ENCODE results near the gene TATDN3. TPM values are rescaled to one million over a fixed set of nuclear protein-coding genes. Genes with fewer than 3 reads are reported as not detected.
A peak's percentile ranks its signal among the peaks of the same experiment; 100 is the strongest.

TATDN3 gene
- total RNA-seq, 1 donor, result 14.1 TPM

DNA sequence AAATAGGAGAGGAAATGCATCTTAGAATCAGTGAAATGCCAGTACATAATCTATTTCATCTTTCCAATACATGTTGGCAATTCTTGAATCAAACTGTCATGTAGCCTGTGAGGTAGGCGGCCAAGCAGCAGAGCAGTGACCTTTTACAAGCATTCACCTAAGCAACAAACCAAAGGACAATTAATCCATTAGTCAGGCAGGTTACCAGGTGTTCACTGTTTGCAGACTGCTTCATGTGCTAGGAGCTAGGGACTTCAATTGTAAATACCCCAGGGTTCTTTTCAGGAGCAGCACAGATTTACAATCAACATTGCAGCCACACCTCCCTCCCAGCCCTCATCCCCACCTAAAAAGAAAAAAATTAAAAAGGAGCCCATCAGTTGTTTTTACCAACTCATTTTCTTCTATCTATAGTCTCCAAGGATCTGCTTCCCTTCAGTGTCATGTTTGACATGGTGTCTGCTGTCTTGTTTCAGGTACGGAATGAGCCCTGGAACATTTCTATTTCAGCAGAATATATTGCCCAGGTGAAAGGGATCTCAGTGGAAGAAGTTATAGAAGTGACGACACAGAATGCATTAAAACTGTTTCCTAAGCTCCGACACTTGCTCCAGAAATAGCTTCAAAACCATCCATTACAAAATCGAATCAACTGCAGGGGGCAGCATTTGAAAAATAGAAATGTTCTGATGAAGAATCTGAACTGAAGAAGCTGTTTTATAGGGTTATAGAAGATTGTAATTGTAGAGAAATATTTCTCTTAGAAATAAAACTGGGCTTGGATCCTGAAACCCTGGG, 23.0 kb downstream of the TATDN3 start:
- Histone ChIP-seq H3K27ac (ENCODE audit: low read depth, low read length) (no peak overlapping the region), H3K79me2 (ENCODE audit: insufficient read depth, low read length) (no peaks in the 10 kb centered on the region), H4K20me1 (ENCODE audit: insufficient read depth, low read length) (no peaks in the 10 kb centered on the region), H3K4me1 (ENCODE audit: insufficient read depth, low read length) (no peaks in the 10 kb centered on the region), H3K36me3 (ENCODE audit: insufficient read depth, low read length) (no peaks in the 10 kb centered on the region), H3K4me2 (ENCODE audit: insufficient read depth, low read length) (no peak overlapping the region), H3K4me3 (ENCODE audit: insufficient read depth, low read length) (no peak overlapping the region), H2AFZ (ENCODE audit: low read length) (no peak overlapping the region), H3K27me3 (ENCODE audit: insufficient read depth, low read length) (no peaks in the 10 kb centered on the region), H3K9me3 (ENCODE audit: low read depth, low read length) (no peaks in the 10 kb centered on the region)
- no peak for DNase-seq (ENCODE audit: insufficient read length, low spot score, missing footprints)
- TF ChIP-seq, protein P1, sequence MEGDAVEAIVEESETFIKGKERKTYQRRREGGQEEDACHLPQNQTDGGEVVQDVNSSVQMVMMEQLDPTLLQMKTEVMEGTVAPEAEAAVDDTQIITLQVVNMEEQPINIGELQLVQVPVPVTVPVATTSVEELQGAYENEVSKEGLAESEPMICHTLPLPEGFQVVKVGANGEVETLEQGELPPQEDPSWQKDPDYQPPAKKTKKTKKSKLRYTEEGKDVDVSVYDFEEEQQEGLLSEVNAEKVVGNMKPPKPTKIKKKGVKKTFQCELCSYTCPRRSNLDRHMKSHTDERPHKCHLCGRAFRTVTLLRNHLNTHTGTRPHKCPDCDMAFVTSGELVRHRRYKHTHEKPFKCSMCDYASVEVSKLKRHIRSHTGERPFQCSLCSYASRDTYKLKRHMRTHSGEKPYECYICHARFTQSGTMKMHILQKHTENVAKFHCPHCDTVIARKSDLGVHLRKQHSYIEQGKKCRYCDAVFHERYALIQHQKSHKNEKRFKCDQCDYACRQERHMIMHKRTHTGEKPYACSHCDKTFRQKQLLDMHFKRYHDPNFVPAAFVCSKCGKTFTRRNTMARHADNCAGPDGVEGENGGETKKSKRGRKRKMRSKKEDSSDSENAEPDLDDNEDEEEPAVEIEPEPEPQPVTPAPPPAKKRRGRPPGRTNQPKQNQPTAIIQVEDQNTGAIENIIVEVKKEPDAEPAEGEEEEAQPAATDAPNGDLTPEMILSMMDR (IDR thresholded peaks at IDR 0.05; ENCODE audit: extremely low read depth, low read depth, low read length), result peak; percentile 42

DNA sequence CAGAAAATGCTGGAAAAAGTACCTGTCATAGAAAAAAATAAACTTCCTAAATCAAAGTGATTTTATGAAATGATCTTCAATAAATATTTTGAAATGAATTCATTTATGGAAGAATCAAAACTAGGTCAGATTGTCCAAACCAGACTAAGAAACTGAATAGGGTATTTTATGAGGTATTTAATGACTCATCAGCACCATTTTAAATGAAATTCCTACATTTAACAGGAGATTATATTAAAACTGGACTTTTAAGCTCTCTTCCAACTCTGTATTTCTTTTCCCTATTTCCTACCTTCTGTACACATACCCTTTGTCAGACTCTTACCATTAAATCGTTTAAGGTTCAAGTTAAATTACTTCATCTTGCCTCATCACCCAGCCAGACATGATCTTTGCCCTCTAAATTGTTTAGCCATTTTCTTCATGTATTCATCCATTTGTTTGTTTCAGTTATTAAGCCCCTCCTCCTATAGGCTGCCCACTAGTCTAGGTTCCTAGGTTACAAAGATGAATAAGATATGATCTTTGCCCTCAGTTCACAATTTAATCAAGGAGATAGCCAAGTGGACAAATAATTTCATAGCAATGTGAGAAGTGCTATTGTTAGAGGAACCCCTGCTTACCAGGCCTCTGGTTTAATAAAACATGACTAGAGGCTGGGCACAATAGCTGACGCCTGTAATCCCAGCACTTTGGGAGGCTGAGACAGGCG, 25.0 kb downstream of the TATDN3 start:
- H3K27me3 ChIP-seq (ENCODE audit: insufficient read depth, low read length), result no peaks in the 10 kb centered on the region
- no peaks in the 10 kb centered on the region for H4K20me1 ChIP-seq (ENCODE audit: insufficient read depth, low read length)
- TF ChIP-seq, protein P1 (IDR thresholded peaks at IDR 0.05; ENCODE audit: extremely low read depth, low read depth, low read length), result no peak
- no peaks in the 10 kb centered on the region for H3K36me3 ChIP-seq (ENCODE audit: insufficient read depth, low read length)
- DNase-seq (ENCODE audit: insufficient read length, low spot score, missing footprints), result peak; percentile 38
- no peak overlapping the region for H3K27ac ChIP-seq (ENCODE audit: low read depth, low read length)
- no peak overlapping the region for H3K4me2 ChIP-seq (ENCODE audit: insufficient read depth, low read length)
- H3K4me1 ChIP-seq (ENCODE audit: insufficient read depth, low read length), result no peaks in the 10 kb centered on the region
- no peak overlapping the region for H3K4me3 ChIP-seq (ENCODE audit: insufficient read depth, low read length)
- no peaks in the 10 kb centered on the region for H3K9me3 ChIP-seq (ENCODE audit: low read depth, low read length)
- H3K79me2 ChIP-seq (ENCODE audit: insufficient read depth, low read length), result no peaks in the 10 kb centered on the region
- H2AFZ ChIP-seq (ENCODE audit: low read length), result no peak overlapping the region

DNA sequence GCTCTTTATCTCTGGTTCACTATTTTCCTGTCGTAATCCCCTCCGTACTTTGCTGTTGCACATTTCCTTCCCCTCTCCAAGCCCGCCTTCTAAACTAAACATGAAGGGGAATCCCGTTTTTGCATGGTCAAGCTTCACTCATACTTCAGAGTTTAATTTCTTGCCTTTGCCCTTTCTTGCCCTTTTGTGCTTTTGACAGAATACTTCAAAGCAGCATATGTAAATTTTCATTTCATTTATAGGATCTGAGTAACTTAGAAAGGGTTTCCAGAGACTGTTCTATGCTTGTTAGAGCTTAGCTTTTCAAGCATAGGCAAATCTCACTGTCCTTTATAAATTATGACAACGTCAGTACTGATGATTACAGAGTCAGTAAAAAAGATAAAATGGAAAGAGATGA, 28.0 kb downstream of the TATDN3 start:
- Histone ChIP-seq H2AFZ (ENCODE audit: low read length) (no peak overlapping the region), H3K27me3 (ENCODE audit: insufficient read depth, low read length) (no peaks in the 10 kb centered on the region), H3K9me3 (ENCODE audit: low read depth, low read length) (no peaks in the 10 kb centered on the region), H3K27ac (ENCODE audit: low read depth, low read length) (no peak overlapping the region), H3K79me2 (ENCODE audit: insufficient read depth, low read length) (no peaks in the 10 kb centered on the region), H3K4me2 (ENCODE audit: insufficient read depth, low read length) (no peak overlapping the region), H3K36me3 (ENCODE audit: insufficient read depth, low read length) (no peaks in the 10 kb centered on the region), H3K4me3 (ENCODE audit: insufficient read depth, low read length) (no peak overlapping the region), H3K4me1 (ENCODE audit: insufficient read depth, low read length) (no peaks in the 10 kb centered on the region), H4K20me1 (ENCODE audit: insufficient read depth, low read length) (no peaks in the 10 kb centered on the region)
- TF ChIP-seq, protein P1 (IDR thresholded peaks at IDR 0.05; ENCODE audit: extremely low read depth, low read depth, low read length), result no peak
- DNase-seq (ENCODE audit: insufficient read length, low spot score, missing footprints), result no peak

DNA sequence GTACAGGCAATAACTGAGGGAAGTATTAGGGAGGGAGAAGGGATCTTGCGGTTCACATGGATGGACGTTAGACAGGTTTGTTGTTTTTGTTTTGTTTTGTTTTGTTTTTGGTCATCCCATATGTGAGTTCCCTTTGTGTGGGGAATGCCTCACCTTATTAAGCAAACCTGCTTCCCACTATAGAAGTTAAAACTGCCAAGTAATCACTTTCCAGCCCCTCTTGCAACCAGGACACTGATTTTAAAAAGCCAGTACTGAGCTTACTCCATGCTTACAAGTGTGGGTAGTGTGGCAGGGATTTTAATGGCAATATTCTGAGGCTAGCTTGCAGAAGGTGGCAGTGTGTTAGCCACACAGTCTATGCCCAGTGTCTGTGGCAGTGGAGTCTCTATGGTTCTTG, 29.3 kb downstream of the TATDN3 start:
- Histone ChIP-seq H4K20me1 (ENCODE audit: insufficient read depth, low read length) (no peaks in the 10 kb centered on the region), H3K9me3 (ENCODE audit: low read depth, low read length) (peaks cover 4% of the 10 kb centered on the region), H3K4me1 (ENCODE audit: insufficient read depth, low read length) (no peaks in the 10 kb centered on the region), H3K4me2 (ENCODE audit: insufficient read depth, low read length) (no peak overlapping the region), H3K79me2 (ENCODE audit: insufficient read depth, low read length) (no peaks in the 10 kb centered on the region), H3K27me3 (ENCODE audit: insufficient read depth, low read length) (no peaks in the 10 kb centered on the region), H3K27ac (ENCODE audit: low read depth, low read length) (no peak overlapping the region), H3K36me3 (ENCODE audit: insufficient read depth, low read length) (no peaks in the 10 kb centered on the region), H3K4me3 (ENCODE audit: insufficient read depth, low read length) (no peak overlapping the region), H2AFZ (ENCODE audit: low read length) (no peak overlapping the region)
- TF ChIP-seq, protein P1 (IDR thresholded peaks at IDR 0.05; ENCODE audit: extremely low read depth, low read depth, low read length), result no peak
- peak; percentile 31 for DNase-seq (ENCODE audit: insufficient read length, low spot score, missing footprints)

Data from osteoblast (primary cell).